Measurements from ENCODE around the gene MRPL19. TPM values are rescaled to one million over a fixed set of nuclear protein-coding genes. Genes with fewer than 3 reads are reported as not detected.

The MRPL19 gene
- total RNA-seq, 2 donors from 2014 or later: 13.5 to 22.1 TPM

DNA sequence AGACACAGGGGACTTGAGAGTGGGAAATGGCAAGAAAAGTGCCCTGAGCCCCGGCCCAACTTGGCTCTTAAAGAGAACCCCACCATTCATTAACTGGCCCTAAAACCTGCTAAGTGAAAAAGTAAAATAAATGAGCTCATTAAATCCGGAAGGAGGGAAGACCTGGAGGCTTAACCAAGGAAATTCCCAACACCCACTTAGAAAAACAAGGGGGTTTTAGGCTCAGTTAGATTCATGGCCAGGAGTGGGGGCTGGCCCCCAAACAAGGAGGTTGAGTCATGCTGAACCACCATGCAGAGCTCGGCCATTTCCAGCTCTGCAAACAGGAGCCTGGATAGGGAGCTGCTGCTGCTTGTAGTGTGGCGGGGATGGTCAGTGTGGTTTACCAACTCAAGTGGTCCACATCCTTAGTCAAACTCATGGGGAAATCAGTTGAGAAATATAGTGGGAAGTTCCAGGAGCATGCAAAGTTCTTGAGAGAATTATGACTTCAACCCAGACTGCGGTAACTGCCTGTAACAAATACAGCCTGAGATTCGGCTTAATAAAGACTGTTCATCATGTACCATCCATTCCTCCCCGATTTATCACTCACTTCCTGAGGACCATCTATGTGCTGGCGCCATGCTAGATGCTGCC lies 39.7 kb upstream of the MRPL19 start:
- 72 to 78% methylated on average over 8 of the region's 8 CpGs for WGBS, 2 donors
- H3K9me3 ChIP-seq: no peaks in the 10 kb centered on the region
- no peak overlapping the region for H3K4me3 ChIP-seq
- no peaks in the 10 kb centered on the region for H3K36me3 ChIP-seq (replicated peaks in 1 of 2; ENCODE audit: insufficient read depth in 1 of 2, low read depth in 2 of 2)
- ATAC-seq (no peak), DNase-seq (no peak)
- H3K4me1 ChIP-seq: peaks cover 15% of the 10 kb centered on the region
- peak overlapping the region in 1 of 4 donors; percentile 5 for H3K27ac ChIP-seq
- H3K27me3 ChIP-seq: no peaks in the 10 kb centered on the region
- intact Hi-C loops (cut with DNase I): loop anchor here (5.0 kb wide), 1 partner anchor 45 kb away; the partner anchor contains the start of gene EVA1A
- TF ChIP-seq, protein P1, sequence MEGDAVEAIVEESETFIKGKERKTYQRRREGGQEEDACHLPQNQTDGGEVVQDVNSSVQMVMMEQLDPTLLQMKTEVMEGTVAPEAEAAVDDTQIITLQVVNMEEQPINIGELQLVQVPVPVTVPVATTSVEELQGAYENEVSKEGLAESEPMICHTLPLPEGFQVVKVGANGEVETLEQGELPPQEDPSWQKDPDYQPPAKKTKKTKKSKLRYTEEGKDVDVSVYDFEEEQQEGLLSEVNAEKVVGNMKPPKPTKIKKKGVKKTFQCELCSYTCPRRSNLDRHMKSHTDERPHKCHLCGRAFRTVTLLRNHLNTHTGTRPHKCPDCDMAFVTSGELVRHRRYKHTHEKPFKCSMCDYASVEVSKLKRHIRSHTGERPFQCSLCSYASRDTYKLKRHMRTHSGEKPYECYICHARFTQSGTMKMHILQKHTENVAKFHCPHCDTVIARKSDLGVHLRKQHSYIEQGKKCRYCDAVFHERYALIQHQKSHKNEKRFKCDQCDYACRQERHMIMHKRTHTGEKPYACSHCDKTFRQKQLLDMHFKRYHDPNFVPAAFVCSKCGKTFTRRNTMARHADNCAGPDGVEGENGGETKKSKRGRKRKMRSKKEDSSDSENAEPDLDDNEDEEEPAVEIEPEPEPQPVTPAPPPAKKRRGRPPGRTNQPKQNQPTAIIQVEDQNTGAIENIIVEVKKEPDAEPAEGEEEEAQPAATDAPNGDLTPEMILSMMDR (IDR thresholded peaks at IDR 0.05): no peak
- TF ChIP-seq POLR2A (IDR thresholded peaks at IDR 0.05): no peak

DNA sequence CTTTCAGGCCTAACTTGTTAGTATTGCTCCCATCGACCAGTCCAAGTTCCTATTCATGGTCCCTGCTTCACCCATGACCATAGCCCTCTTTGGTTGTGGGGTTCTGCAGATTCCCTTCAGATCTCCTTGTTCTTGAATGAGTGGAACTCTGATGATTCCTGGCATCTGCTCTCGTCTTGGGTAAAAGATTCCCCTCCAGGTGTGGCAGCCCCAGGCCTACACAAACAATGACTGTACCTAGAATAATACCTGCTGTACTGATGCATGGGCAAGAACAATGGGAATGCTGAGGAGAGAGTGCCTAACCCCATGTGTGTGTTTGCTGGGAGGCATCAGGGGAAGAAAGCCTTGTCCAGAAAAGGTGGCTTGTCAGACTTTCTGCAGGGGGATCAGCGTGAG lies 39.2 kb upstream of the MRPL19 start:
- Histone ChIP-seq H3K4me3 (no peak overlapping the region), H3K27ac (no peak overlapping the region), H3K36me3 (replicated peaks in 1 of 2; ENCODE audit: insufficient read depth in 1 of 2, low read depth in 2 of 2) (no peaks in the 10 kb centered on the region), H3K27me3 (no peaks in the 10 kb centered on the region), H3K9me3 (no peaks in the 10 kb centered on the region), H3K4me1 (peaks cover 15% of the 10 kb centered on the region)
- ATAC-seq (no peak), DNase-seq (no peak)
- TF ChIP-seq, protein P1 (IDR thresholded peaks at IDR 0.05): no peak
- WGBS, 2 donors: 87 to 93% methylated on average over 3 of the region's 3 CpGs
- intact Hi-C loops (cut with DNase I): loop anchor here (5.0 kb wide), 1 partner anchor 45 kb away; the partner anchor contains the start of gene EVA1A

DNA sequence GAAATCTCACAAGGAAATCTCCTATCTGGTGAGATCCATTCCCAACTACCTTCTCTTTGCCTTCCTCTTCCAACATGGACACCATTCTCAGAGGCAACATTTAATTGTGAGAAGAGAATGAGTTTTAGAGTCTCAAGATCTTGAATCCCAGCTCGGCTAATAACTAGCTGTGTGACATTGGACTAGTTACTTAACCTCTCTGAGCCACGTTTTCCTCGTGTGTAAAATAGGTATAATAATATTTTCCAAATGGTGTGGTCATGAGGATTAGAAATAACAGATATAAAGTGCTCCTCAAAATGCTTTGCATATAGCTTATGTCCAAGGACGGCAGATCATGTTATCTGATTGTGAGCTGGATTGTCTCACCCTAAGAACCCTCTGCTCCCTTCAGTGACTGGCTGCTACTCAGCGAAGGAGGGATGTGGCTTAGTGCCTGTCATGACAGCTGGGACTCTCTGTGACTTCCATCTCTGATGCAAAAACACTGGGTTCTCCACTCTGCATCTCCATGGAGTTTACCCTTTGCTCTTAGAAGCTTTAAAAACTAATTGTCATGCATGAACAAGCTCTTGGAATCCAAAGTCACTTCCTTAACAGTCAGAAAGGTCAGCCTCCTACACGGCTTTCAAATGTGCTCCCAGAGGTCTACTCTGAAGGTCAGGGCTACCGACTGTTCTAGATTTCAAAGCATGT lies 38.4 kb upstream of the MRPL19 start:
- H3K27ac ChIP-seq: no peak overlapping the region
- TF ChIP-seq, protein P1 (IDR thresholded peaks at IDR 0.05): no peak
- no peak for TF ChIP-seq POLR2A (IDR thresholded peaks at IDR 0.05)
- no peaks in the 10 kb centered on the region for H3K36me3 ChIP-seq (replicated peaks in 1 of 2; ENCODE audit: insufficient read depth in 1 of 2, low read depth in 2 of 2)
- no peaks in the 10 kb centered on the region for H3K27me3 ChIP-seq
- peaks cover 15% of the 10 kb centered on the region for H3K4me1 ChIP-seq
- 43 to 58% methylated on average over 7 of the region's 7 CpGs for WGBS, 2 donors
- H3K4me3 ChIP-seq: no peak overlapping the region
- ATAC-seq (peak; percentile 24), DNase-seq (no peak)
- H3K9me3 ChIP-seq: no peaks in the 10 kb centered on the region
- intact Hi-C loops (cut with DNase I): loop anchor here (5.0 kb wide), 1 partner anchor 46 kb away; the partner anchor contains the start of gene EVA1A

DNA sequence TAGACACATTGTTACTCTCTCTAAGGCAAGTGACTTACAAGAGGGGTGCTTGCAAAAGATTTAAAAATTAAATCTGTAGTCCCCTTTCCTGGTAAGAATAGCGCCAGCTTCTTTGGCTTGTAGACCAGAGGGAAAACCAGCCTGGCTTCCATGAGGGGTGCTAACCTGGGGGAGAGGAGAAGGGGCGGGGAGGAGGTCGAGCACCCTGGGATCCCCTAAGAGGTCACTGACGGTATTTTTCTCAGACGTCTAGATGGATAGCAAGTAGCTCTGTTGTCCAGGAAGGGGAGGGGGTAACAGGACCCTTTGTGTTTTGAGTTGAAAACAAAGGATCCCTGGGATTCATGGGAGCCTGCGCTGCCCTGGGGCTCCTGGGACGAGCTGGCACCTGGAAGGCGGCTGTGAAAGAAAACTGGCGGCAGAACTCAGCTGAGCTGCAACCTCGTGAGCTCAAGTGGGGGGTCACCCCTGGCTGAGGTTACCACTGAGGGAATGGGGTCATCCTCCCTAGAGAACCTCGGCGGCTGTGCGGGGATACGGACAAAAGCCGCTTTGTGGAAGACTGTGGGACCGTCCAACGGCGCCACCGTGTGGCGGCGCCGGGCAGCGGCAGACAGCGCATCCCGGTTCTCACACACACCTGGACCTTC lies 37.8 kb upstream of the MRPL19 start:
- DNase-seq (peak; percentile 72 to 84 (median 78)), ATAC-seq (peak; percentile 92)
- WGBS, 2 donors: 5 to 10% methylated on average over 21 to 24 of the region's 25 CpGs
- no peaks in the 10 kb centered on the region for H3K9me3 ChIP-seq
- H3K27me3 ChIP-seq: no peaks in the 10 kb centered on the region
- H3K36me3 ChIP-seq (replicated peaks in 1 of 2; ENCODE audit: insufficient read depth in 1 of 2, low read depth in 2 of 2): no peaks in the 10 kb centered on the region
- no peak overlapping the region for H3K4me3 ChIP-seq
- peaks cover 15% of the 10 kb centered on the region for H3K4me1 ChIP-seq
- no peak overlapping the region for H3K27ac ChIP-seq
- no peak for TF ChIP-seq POLR2A (IDR thresholded peaks at IDR 0.05)
- TF ChIP-seq, protein P1 (IDR thresholded peaks at IDR 0.05): peak; percentile 89 to 96 (median 94)
- intact Hi-C loops (cut with DNase I): loop anchor here (5.0 kb wide), 1 partner anchor 47 kb away; the partner anchor contains the start of gene EVA1A
